Osteoblast (primary cell): ENCODE data around the gene COL19A1. TPM values are rescaled to one million over a fixed set of nuclear protein-coding genes. Genes with fewer than 3 reads are reported as not detected.
A peak's percentile ranks its signal among the peaks of the same experiment; 100 is the strongest.

Experiments
- DNase-seq: peaks from one replicate; pipeline ENCODE4 v3.0.0; 2011; ENCODE audit warnings: low spot score, mixed read lengths; ENCODE audit not compliant: insufficient read length; ENCODE audit errors: missing footprints
- H2AFZ ChIP-seq: 2 replicates; pipeline ENCODE4 v1.6.0; 2011; ENCODE audit warnings: mild to moderate bottlenecking, low read length
- H3K27ac ChIP-seq: 2 replicates; pipeline ENCODE4 v1.5.1; 2011; ENCODE audit warnings: mild to moderate bottlenecking, low read depth, low read length, moderate library complexity
- H3K27me3 ChIP-seq: 2 replicates; pipeline ENCODE4 v1.6.0; 2012; ENCODE audit warnings: mild to moderate bottlenecking, control low read depth, inconsistent platforms, low read length, moderate library complexity; ENCODE audit not compliant: insufficient read depth
- H3K36me3 ChIP-seq: 2 replicates; pipeline ENCODE4 v1.5.1; 2011; ENCODE audit warnings: mild to moderate bottlenecking, low read length, control low read depth, moderate library complexity; ENCODE audit not compliant: insufficient read depth
- H3K4me1 ChIP-seq: 2 replicates; pipeline ENCODE4 v1.5.1; 2011; ENCODE audit warnings: mild to moderate bottlenecking, low read length, control low read depth, moderate library complexity; ENCODE audit not compliant: insufficient read depth
- H3K4me2 ChIP-seq: 2 replicates; pipeline ENCODE4 v1.6.0; 2011; ENCODE audit warnings: mild to moderate bottlenecking, low read length; ENCODE audit not compliant: insufficient read depth
- H3K4me3 ChIP-seq: fragments of 200-600 bp; sonication (generic); 3 replicates; pipeline ENCODE4 v1.5.1; 2012; ENCODE audit warnings: mild to moderate bottlenecking, low read length, inconsistent platforms; ENCODE audit not compliant: insufficient read depth
- H3K79me2 ChIP-seq: 2 replicates; pipeline ENCODE4 v1.6.0; 2012; ENCODE audit warnings: mild to moderate bottlenecking, low read length, control low read depth, inconsistent platforms; ENCODE audit not compliant: insufficient read depth
- H3K9me3 ChIP-seq: 2 replicates; pipeline ENCODE4 v1.5.1; 2011; ENCODE audit warnings: low read depth, low read length, control low read depth
- H4K20me1 ChIP-seq: 2 replicates; pipeline ENCODE4 v1.6.0; 2012; ENCODE audit warnings: mild to moderate bottlenecking, low read length, control low read depth; ENCODE audit not compliant: insufficient read depth
- total RNA-seq: library from RNA; depleted of rRNA; stranded (reverse); fragments of >200 nt; gene quantifications from 2 replicates; pipeline ENCODE4 v1.2.3, GENCODE V29; 2012
- TF ChIP-seq, protein P1 (sequence below): IDR thresholded peaks from 2 replicates; pipeline ENCODE4 v1.5.1; 2011; ENCODE audit warnings: mild to moderate bottlenecking, low read depth, low read length, moderate library complexity; ENCODE audit errors: extremely low read depth

Gene COL19A1
- total RNA-seq, 1 donor: under 0.01 TPM

GRCh38 chr6:69863766-69864165 is 2.6 kb upstream of the COL19A1 start:
- Histone ChIP-seq H3K4me1 (peaks cover 8% of the 10 kb centered on the region), H3K4me3 (no peak overlapping the region), H3K27me3 (peaks cover 31% of the 10 kb centered on the region), H4K20me1 (no peaks in the 10 kb centered on the region), H2AFZ (no peak overlapping the region), H3K27ac (no peak overlapping the region), H3K4me2 (no peak overlapping the region), H3K9me3 (no peaks in the 10 kb centered on the region), H3K79me2 (no peaks in the 10 kb centered on the region), H3K36me3 (no peaks in the 10 kb centered on the region)
- no peak for DNase-seq
- TF ChIP-seq, protein P1, sequence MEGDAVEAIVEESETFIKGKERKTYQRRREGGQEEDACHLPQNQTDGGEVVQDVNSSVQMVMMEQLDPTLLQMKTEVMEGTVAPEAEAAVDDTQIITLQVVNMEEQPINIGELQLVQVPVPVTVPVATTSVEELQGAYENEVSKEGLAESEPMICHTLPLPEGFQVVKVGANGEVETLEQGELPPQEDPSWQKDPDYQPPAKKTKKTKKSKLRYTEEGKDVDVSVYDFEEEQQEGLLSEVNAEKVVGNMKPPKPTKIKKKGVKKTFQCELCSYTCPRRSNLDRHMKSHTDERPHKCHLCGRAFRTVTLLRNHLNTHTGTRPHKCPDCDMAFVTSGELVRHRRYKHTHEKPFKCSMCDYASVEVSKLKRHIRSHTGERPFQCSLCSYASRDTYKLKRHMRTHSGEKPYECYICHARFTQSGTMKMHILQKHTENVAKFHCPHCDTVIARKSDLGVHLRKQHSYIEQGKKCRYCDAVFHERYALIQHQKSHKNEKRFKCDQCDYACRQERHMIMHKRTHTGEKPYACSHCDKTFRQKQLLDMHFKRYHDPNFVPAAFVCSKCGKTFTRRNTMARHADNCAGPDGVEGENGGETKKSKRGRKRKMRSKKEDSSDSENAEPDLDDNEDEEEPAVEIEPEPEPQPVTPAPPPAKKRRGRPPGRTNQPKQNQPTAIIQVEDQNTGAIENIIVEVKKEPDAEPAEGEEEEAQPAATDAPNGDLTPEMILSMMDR: no peak

DNA sequence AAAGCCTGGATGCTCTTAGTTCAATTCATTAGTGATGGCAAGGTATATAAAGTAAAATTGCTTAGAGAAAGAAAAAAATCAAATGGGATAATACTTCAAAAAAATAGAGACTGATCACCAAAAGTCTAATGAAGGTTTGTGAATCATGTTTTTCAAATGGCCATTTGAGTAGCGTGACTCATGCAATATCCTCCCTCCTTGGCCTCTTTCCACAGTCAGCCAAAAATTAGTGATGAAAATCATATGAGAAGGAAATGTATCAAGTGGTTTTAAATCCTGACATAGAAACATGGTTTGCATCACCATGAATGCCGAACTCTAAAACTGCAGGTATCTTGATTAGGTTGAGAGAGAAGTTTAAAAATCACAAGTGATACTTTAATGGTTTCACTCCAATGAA is 1.2 kb upstream of the COL19A1 start:
- DNase-seq: peak; percentile 76
- TF ChIP-seq, protein P1: no peak
- Histone ChIP-seq H3K9me3 (no peaks in the 10 kb centered on the region), H3K79me2 (no peaks in the 10 kb centered on the region), H2AFZ (no peak overlapping the region), H3K27ac (no peak overlapping the region), H3K4me2 (no peak overlapping the region), H4K20me1 (no peaks in the 10 kb centered on the region), H3K36me3 (no peaks in the 10 kb centered on the region), H3K4me1 (peaks cover 8% of the 10 kb centered on the region), H3K27me3 (peaks cover 38% of the 10 kb centered on the region), H3K4me3 (no peak overlapping the region)

DNA sequence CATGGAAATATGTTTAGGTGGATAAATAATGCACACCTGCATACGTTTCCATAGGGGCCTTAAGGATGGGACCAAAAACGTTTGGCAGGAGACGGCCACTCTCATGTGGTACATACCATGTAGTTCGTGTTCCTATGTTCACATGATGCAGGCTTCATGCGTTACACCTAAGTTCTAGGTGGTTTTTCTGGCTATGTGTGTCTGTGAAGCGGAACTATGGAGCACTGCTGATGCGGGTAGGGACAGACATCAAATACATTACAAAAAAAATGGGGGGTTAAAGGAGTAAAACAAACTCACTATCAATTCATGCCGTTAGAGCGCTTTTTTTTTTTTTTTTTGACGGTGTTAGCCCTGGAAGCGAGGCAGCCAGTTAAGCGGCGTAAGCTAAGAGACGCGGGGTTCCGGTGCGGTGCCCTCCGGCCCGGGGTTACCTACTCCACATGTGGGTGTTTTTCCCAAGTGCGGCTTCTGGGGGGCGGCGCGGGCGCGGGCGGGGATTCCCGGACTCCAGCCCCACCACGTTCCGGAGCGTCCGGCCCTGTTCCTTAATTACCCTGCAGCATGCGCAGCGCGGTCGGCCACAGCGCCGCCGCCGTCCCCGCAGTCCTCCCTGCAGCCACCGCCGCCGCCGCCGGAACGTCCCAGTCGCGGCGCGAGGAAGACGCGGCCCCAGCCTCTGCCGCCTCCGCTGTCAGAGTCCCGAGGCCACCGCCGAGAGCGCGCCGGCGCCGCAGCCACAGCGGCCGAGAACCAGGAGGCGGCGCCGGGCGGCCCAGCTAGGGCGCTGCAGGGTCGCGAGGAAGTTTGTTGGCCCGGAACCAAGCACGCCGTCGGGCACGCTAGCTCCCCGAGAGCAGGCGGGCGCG is 648 bp downstream of the COL19A1 start:
- H2AFZ ChIP-seq: peak overlapping the region; percentile 85
- no peaks in the 10 kb centered on the region for H3K36me3 ChIP-seq
- no peak overlapping the region for H3K27ac ChIP-seq
- peaks cover 8% of the 10 kb centered on the region for H3K4me1 ChIP-seq
- DNase-seq: peak; percentile 78
- H3K27me3 ChIP-seq: peaks cover 38% of the 10 kb centered on the region
- H4K20me1 ChIP-seq: no peaks in the 10 kb centered on the region
- no peaks in the 10 kb centered on the region for H3K9me3 ChIP-seq
- H3K79me2 ChIP-seq: no peaks in the 10 kb centered on the region
- peak overlapping the region; percentile 68 for H3K4me3 ChIP-seq
- peak overlapping the region; percentile 83 for H3K4me2 ChIP-seq
- TF ChIP-seq, protein P1: no peak

GRCh38 chr6:69867639-69867976 is 1.3 kb downstream of the COL19A1 start:
- Histone ChIP-seq H3K4me2 (peak overlapping the region; percentile 83), H3K27me3 (peaks cover 38% of the 10 kb centered on the region), H3K79me2 (no peaks in the 10 kb centered on the region), H3K4me3 (peak overlapping the region; percentile 68), H4K20me1 (no peaks in the 10 kb centered on the region), H3K36me3 (no peaks in the 10 kb centered on the region), H3K9me3 (no peaks in the 10 kb centered on the region), H3K27ac (no peak overlapping the region), H3K4me1 (peaks cover 8% of the 10 kb centered on the region), H2AFZ (peak overlapping the region; percentile 85)
- TF ChIP-seq, protein P1: no peak
- no peak for DNase-seq
